GM12864 (cell line): ENCODE data around the gene ZNF431.
"Not testable (repeated sequence)": the region's sequence is repeated elsewhere in the genome, so short reads cannot be mapped to it uniquely, and the experiment has no call there.

ENCODE experiments used
- DNase-seq: peaks from one replicate; pipeline ENCODE4 v3.0.0-alpha.2; 2011; ENCODE audit warnings: low read depth
- H3K4me3 ChIP-seq: 2 replicates; pipeline ENCODE4 v1.5.1; 2011; ENCODE audit warnings: mild to moderate bottlenecking, low read depth, low read length, control low read depth
- TF ChIP-seq, protein P1 (sequence below): IDR thresholded peaks from 2 replicates; pipeline ENCODE4 v1.5.1; 2011; ENCODE audit warnings: low read depth, mild to moderate bottlenecking, moderate library complexity, low read length, control low read depth, inconsistent platforms; ENCODE audit errors: missing control alignments

The ZNF431 gene

GRCh38 chr19:21233691-21234090 lies 91.9 kb downstream of the ZNF431 start:
- TF ChIP-seq, protein P1, sequence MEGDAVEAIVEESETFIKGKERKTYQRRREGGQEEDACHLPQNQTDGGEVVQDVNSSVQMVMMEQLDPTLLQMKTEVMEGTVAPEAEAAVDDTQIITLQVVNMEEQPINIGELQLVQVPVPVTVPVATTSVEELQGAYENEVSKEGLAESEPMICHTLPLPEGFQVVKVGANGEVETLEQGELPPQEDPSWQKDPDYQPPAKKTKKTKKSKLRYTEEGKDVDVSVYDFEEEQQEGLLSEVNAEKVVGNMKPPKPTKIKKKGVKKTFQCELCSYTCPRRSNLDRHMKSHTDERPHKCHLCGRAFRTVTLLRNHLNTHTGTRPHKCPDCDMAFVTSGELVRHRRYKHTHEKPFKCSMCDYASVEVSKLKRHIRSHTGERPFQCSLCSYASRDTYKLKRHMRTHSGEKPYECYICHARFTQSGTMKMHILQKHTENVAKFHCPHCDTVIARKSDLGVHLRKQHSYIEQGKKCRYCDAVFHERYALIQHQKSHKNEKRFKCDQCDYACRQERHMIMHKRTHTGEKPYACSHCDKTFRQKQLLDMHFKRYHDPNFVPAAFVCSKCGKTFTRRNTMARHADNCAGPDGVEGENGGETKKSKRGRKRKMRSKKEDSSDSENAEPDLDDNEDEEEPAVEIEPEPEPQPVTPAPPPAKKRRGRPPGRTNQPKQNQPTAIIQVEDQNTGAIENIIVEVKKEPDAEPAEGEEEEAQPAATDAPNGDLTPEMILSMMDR: no peak
- no peak for DNase-seq

GRCh38 chr19:21236751-21237150 lies 94.9 kb downstream of the ZNF431 start:
- not testable (repeated sequence) for H3K4me3 ChIP-seq, DNase-seq

More at GRCh38 chr19:21233691-21234090, 91.9 kb downstream of the ZNF431 start:
- H3K4me3 ChIP-seq: no peak overlapping the region

DNA sequence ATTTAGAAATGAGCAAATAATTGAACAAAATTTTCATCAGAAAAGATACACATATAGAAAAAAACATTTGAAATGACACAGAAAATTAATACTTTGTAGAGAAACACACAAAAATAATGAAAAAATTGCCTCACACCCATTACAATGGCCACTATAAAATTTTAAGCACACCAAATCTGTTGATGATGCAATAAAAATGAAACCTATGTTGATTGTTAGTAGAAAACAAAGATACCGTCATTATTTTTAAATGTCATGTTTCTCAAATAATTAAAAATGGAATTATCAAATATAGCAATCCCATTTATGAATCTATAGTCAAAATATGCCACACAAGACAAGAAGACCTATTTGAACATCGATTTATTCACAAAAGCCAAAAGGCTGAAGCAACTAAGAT lies 96.8 kb downstream of the ZNF431 start:
- no peak overlapping the region for H3K4me3 ChIP-seq
- TF ChIP-seq, protein P1: no peak
- no peak for DNase-seq
